ENCODE measurements around the gene GRIK5. TPM values are rescaled to one million over a fixed set of nuclear protein-coding genes. Genes with fewer than 3 reads are reported as not detected.

Gene GRIK5
- total RNA-seq, 1 donor from 2014 or later = 15.5 TPM

GRCh38 chr19:41978470-41978869 lies 91.5 kb downstream of the GRIK5 start:
- intact Hi-C loops (cut with DNase I) = no loop called here
- no peak overlapping the region for H3K27ac ChIP-seq
- no peak overlapping the region for H3K4me3 ChIP-seq
- TF ChIP-seq, protein P1, sequence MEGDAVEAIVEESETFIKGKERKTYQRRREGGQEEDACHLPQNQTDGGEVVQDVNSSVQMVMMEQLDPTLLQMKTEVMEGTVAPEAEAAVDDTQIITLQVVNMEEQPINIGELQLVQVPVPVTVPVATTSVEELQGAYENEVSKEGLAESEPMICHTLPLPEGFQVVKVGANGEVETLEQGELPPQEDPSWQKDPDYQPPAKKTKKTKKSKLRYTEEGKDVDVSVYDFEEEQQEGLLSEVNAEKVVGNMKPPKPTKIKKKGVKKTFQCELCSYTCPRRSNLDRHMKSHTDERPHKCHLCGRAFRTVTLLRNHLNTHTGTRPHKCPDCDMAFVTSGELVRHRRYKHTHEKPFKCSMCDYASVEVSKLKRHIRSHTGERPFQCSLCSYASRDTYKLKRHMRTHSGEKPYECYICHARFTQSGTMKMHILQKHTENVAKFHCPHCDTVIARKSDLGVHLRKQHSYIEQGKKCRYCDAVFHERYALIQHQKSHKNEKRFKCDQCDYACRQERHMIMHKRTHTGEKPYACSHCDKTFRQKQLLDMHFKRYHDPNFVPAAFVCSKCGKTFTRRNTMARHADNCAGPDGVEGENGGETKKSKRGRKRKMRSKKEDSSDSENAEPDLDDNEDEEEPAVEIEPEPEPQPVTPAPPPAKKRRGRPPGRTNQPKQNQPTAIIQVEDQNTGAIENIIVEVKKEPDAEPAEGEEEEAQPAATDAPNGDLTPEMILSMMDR (IDR thresholded peaks at IDR 0.05) = no peak
- no peak for DNase-seq (ENCODE audit: low spot score in 2 of 2)
- no peaks in the 10 kb centered on the region for H3K9me3 ChIP-seq
- no peaks in the 10 kb centered on the region for H3K27me3 ChIP-seq
- H3K4me1 ChIP-seq = no peaks in the 10 kb centered on the region
- no peaks in the 10 kb centered on the region for H3K36me3 ChIP-seq

DNA sequence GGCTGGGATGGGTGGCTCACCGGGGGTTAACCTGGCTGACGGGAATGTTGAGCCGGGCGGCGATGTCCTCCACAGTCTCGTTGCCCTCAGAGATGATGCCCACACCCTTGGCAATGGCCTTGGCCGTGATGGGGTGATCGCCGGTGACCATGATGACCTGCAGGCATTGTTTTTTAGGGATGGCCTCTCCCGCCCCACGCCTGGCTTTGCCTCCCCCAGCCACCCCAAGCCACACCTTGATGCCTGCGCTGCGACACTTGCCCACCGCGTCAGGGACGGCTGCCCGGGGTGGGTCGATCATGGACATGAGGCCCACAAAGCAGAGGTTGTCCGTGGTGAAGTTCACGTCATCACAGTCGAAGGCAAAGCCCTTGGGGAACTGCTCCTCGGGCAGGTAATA lies 92.1 kb downstream of the GRIK5 start:
- Histone ChIP-seq H3K4me3 (no peak overlapping the region), H3K4me1 (no peaks in the 10 kb centered on the region), H3K27ac (no peak overlapping the region), H3K36me3 (no peaks in the 10 kb centered on the region), H3K9me3 (no peaks in the 10 kb centered on the region), H3K27me3 (no peaks in the 10 kb centered on the region)
- no peak for DNase-seq (ENCODE audit: low spot score in 2 of 2)
- intact Hi-C loops (cut with DNase I) = no loop called here
- TF ChIP-seq, protein P1 (IDR thresholded peaks at IDR 0.05) = no peak

DNA sequence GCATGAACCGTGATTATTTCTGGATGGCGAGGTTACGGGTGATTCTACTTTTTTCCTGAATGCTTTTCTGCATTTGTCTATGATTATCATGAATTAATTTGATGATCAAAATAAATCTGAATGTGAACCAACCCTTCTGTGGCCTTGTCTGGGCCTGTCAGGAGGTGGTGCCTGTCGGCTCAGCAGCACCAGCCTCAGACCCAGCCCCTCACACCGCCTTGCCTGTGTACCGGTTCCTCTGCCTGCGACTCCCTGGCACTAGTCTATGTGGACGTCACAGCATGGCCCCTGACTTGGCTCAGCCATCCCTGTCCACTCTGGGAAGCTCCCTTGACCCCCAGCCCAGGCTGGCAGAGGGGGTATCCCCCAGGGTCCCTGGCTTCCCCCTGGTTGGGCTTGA lies 95.4 kb downstream of the GRIK5 start:
- H3K36me3 ChIP-seq = no peaks in the 10 kb centered on the region
- TF ChIP-seq, protein P1 (IDR thresholded peaks at IDR 0.05) = no peak
- intact Hi-C loops (cut with DNase I) = no loop called here
- no peak overlapping the region for H3K4me3 ChIP-seq
- no peaks in the 10 kb centered on the region for H3K9me3 ChIP-seq
- H3K27ac ChIP-seq = no peak overlapping the region
- H3K27me3 ChIP-seq = no peaks in the 10 kb centered on the region
- H3K4me1 ChIP-seq = no peaks in the 10 kb centered on the region
- DNase-seq (ENCODE audit: low spot score in 2 of 2) = no peak

DNA sequence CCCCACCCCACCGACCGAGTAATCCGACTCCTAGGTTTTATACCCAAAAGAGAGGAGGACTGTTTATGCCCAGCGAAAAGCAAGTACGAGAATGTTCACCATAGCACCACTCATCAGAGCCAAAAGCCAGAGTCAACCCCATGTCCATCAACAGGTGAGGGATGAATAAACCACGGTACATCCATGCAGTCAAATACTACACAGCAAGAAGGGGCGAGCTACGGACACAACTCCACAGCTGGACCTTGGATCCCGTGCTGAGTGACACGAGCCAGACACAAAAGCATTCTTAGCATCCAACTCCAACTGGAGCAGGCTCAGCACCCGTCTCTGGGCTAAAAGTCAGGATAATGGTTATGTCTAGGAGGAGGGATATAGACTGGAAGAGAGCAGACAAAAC lies 98.6 kb downstream of the GRIK5 start:
- TF ChIP-seq, protein P1 (IDR thresholded peaks at IDR 0.05) = no peak
- no peak overlapping the region for H3K27ac ChIP-seq
- H3K4me3 ChIP-seq = no peak overlapping the region
- no peaks in the 10 kb centered on the region for H3K4me1 ChIP-seq
- intact Hi-C loops (cut with DNase I) = no loop called here
- H3K27me3 ChIP-seq = no peaks in the 10 kb centered on the region
- no peaks in the 10 kb centered on the region for H3K9me3 ChIP-seq
- H3K36me3 ChIP-seq = no peaks in the 10 kb centered on the region
- no peak for DNase-seq (ENCODE audit: low spot score in 2 of 2)

DNA sequence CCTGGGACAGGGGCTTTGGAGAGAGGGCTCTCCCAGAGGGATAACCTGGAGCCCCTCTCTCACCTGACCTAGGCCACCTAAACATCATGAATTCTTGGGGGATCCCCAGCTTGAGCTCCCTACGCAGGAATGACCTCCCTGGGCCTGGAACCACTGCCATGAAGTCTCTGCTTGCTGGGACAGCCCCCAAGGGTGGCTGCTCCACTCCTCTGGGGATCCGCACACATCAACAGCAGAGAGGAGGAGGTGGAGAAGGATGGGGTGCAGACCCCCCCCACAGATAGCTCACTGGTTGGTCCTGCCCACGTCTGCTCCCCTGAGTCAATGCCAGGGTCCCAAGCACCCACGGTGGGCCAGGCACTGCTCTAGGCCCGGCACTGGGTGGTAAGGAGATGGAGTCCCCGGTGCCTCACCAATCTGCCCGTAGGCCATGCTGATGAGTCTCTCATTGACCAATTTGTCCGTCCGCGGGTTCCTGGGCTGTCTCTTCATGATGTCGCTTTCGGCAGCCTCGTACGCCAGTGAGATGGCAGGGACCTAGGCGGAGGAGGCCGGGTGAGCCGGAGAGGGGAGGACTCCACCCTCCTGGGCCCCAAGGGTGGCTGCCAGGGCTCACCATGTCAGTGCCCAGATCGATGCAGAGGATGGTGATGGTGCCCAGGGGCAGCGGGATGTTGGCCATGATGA lies 100.1 kb downstream of the GRIK5 start:
- no peaks in the 10 kb centered on the region for H3K36me3 ChIP-seq
- DNase-seq (ENCODE audit: low spot score in 2 of 2) = no peak
- no peak overlapping the region for H3K27ac ChIP-seq
- no peaks in the 10 kb centered on the region for H3K4me1 ChIP-seq
- no peak overlapping the region for H3K4me3 ChIP-seq
- no peaks in the 10 kb centered on the region for H3K9me3 ChIP-seq
- no peaks in the 10 kb centered on the region for H3K27me3 ChIP-seq
- intact Hi-C loops (cut with DNase I) = no loop called here
- TF ChIP-seq, protein P1 (IDR thresholded peaks at IDR 0.05) = no peak

All from ascending aorta (tissue), 2 donors.